Measurements from ENCODE around the gene GPS2.

- TF ChIP-seq CTCF (IDR thresholded peaks at IDR 0.05) (no peak), POLR2A (IDR thresholded peaks at IDR 0.05) (no peak)
Measured at GRCh38 chr17:7357381-7357780, 42.2 kb upstream of the GPS2 start.

Measured in heart left ventricle (tissue), 13 donors.